ENCODE data around the gene SART1. TPM values are rescaled to one million over a fixed set of nuclear protein-coding genes. Genes with fewer than 3 reads are reported as not detected.
A peak's percentile ranks its signal among the peaks of the same experiment; 100 is the strongest.

SART1 gene
- polyA plus RNA-seq, 6 donors from 2014 or later: 13.9 to 39.7 (median 18.3) TPM

- peak overlapping the region in 1 of 6 donors; percentile 80 for H3K27ac Mint-ChIP-seq
- no peak for DNase-seq
These were observed 17.1 kb downstream of the SART1 start for GRCh38 chr11:65978391-65979238.

GRCh38 chr11:65979261-65979759, 17.8 kb downstream of the SART1 start:
- H3K9me3 Mint-ChIP-seq: no peaks in the 10 kb centered on the region
- DNase-seq: no peak
- H3K27me3 Mint-ChIP-seq: no peaks in the 10 kb centered on the region
- H3K36me3 Mint-ChIP-seq: peaks cover 0 to 11% of the 10 kb centered on the region in 2 donors
- H3K27ac Mint-ChIP-seq: peak overlapping the region in 2 of 6 donors; percentile 23 to 42
- ATAC-seq (ENCODE audit: low read depth in 2 of 2): no peak
- H3K4me1 Mint-ChIP-seq: peaks cover 0 to 16% (median 13%) of the 10 kb centered on the region in 3 donors
- no peak overlapping the region for H3K4me3 Mint-ChIP-seq

More at GRCh38 chr11:65978391-65979238, 17.1 kb downstream of the SART1 start:
- no peaks in the 10 kb centered on the region for H3K9me3 Mint-ChIP-seq
- no peaks in the 10 kb centered on the region for H3K27me3 Mint-ChIP-seq
- H3K4me1 Mint-ChIP-seq: peaks cover 0 to 16% (median 13%) of the 10 kb centered on the region in 3 donors
- H3K36me3 Mint-ChIP-seq: peaks cover 2 to 11% of the 10 kb centered on the region in 2 donors
- H3K4me3 Mint-ChIP-seq: peak overlapping the region in 1 of 8 donors; percentile 42
- ATAC-seq (ENCODE audit: low read depth in 2 of 2): no peak

GRCh38 chr11:65981101-65981740, 19.7 kb downstream of the SART1 start:
- no peaks in the 10 kb centered on the region for H3K9me3 Mint-ChIP-seq
- H3K36me3 Mint-ChIP-seq: peaks cover 0 to under 1% of the 10 kb centered on the region in 2 donors
- H3K27me3 Mint-ChIP-seq: no peaks in the 10 kb centered on the region
- ATAC-seq (ENCODE audit: low read depth in 2 of 2): peak in 1 of 2 donors; percentile 22
- no peak for DNase-seq
- peak overlapping the region in 1 of 6 donors; percentile 36 for H3K27ac Mint-ChIP-seq
- H3K4me1 Mint-ChIP-seq: peaks cover 0 to 7% (median 5%) of the 10 kb centered on the region in 3 donors
- H3K4me3 Mint-ChIP-seq: no peak overlapping the region

GRCh38 chr11:65981972-65982823, 20.7 kb downstream of the SART1 start:
- no peaks in the 10 kb centered on the region for H3K9me3 Mint-ChIP-seq

GRCh38 chr11:65982824-65983588, 21.5 kb downstream of the SART1 start:
- Mint-ChIP-seq H3K4me1 (peaks cover 0 to 2% (median 2%) of the 10 kb centered on the region in 3 donors), H3K27ac (peak overlapping the region in 1 of 6 donors; percentile 81), H3K27me3 (no peaks in the 10 kb centered on the region), H3K9me3 (no peaks in the 10 kb centered on the region), H3K4me3 (no peak overlapping the region), H3K36me3 (no peaks in the 10 kb centered on the region)
- ATAC-seq (ENCODE audit: low read depth in 2 of 2) (no peak), DNase-seq (no peak)

More at GRCh38 chr11:65981972-65982823, 20.7 kb downstream of the SART1 start:
- ATAC-seq (ENCODE audit: low read depth in 2 of 2) (no peak), DNase-seq (no peak)
- Mint-ChIP-seq H3K4me1 (peaks cover 0 to 4% (median 1%) of the 10 kb centered on the region in 3 donors), H3K4me3 (no peak overlapping the region), H3K36me3 (no peaks in the 10 kb centered on the region), H3K27me3 (no peaks in the 10 kb centered on the region), H3K27ac (no peak overlapping the region)

GRCh38 chr11:65983589-65983987, 22.1 kb downstream of the SART1 start:
- Mint-ChIP-seq H3K27ac (no peak overlapping the region), H3K27me3 (no peaks in the 10 kb centered on the region), H3K4me3 (no peak overlapping the region), H3K36me3 (no peaks in the 10 kb centered on the region), H3K4me1 (peaks cover 0 to 4% (median 3%) of the 10 kb centered on the region in 3 donors), H3K9me3 (no peaks in the 10 kb centered on the region)
- no peak for DNase-seq
- ATAC-seq (ENCODE audit: low read depth in 2 of 2): no peak

GRCh38 chr11:65987336-65987735, 25.8 kb downstream of the SART1 start:
- Mint-ChIP-seq H3K27me3 (no peaks in the 10 kb centered on the region), H3K27ac (peak overlapping the region in 1 of 6 donors; percentile 33), H3K36me3 (no peaks in the 10 kb centered on the region), H3K9me3 (no peaks in the 10 kb centered on the region), H3K4me3 (no peak overlapping the region), H3K4me1 (peaks cover 7 to 14% (median 11%) of the 10 kb centered on the region in 3 donors)
- ATAC-seq (ENCODE audit: low read depth in 2 of 2) (no peak), DNase-seq (no peak)

- Mint-ChIP-seq H3K4me1 (peaks cover 7 to 14% (median 11%) of the 10 kb centered on the region in 3 donors), H3K27me3 (no peaks in the 10 kb centered on the region), H3K9me3 (no peaks in the 10 kb centered on the region), H3K27ac (peak overlapping the region; percentile 59 to 92 (median 86)), H3K4me3 (peak overlapping the region in 1 of 8 donors; percentile 2), H3K36me3 (no peaks in the 10 kb centered on the region)
- peak; percentile 96 for ATAC-seq (ENCODE audit: low read depth in 2 of 2)
- peak; percentile 92 for DNase-seq
These were observed 27.5 kb downstream of the SART1 start for GRCh38 chr11:65988791-65989592.

- ATAC-seq (ENCODE audit: low read depth in 2 of 2) (no peak), DNase-seq (no peak)
- Mint-ChIP-seq H3K9me3 (no peaks in the 10 kb centered on the region), H3K27ac (peak overlapping the region in 1 of 6 donors; percentile 86), H3K27me3 (no peaks in the 10 kb centered on the region), H3K36me3 (peaks cover 6 to 7% of the 10 kb centered on the region in 2 donors), H3K4me1 (peaks cover 7 to 17% (median 11%) of the 10 kb centered on the region in 3 donors), H3K4me3 (no peak overlapping the region)
These were observed 30.5 kb downstream of the SART1 start for GRCh38 chr11:65992056-65992455.

- peaks cover 24 to 30% (median 30%) of the 10 kb centered on the region in 3 donors for H3K4me1 Mint-ChIP-seq
- no peak for DNase-seq
- no peaks in the 10 kb centered on the region for H3K27me3 Mint-ChIP-seq
- no peaks in the 10 kb centered on the region for H3K9me3 Mint-ChIP-seq
- peak overlapping the region in 4 of 6 donors; percentile 25 to 82 (median 60) for H3K27ac Mint-ChIP-seq
- H3K36me3 Mint-ChIP-seq: peaks cover 17 to 23% of the 10 kb centered on the region in 2 donors
- ATAC-seq (ENCODE audit: low read depth in 2 of 2): no peak
- H3K4me3 Mint-ChIP-seq: peak overlapping the region in 1 of 8 donors; percentile 94
These were observed 35.8 kb downstream of the SART1 start for GRCh38 chr11:65997286-65997685.

GRCh38 chr11:66001942-66002647, 40.6 kb downstream of the SART1 start, which contains the start of the genes BANF1 and EIF1AD:
TSS of gene BANF1 (plus strand) at chr11:66002503. CDS start at chr11:66003251, 748 bp downstream.
TSS of gene EIF1AD (minus strand) at chr11:66002157. CDS start at chr11:66000389, 1,768 bp downstream.
- ATAC-seq (ENCODE audit: low read depth in 2 of 2): peak; percentile 70 to 76
- peak within 1 kb of the TSS; percentile 97 to 100 (median 99) for H3K27ac Mint-ChIP-seq
- H3K4me3 Mint-ChIP-seq: peak within 1 kb of the TSS; percentile 94 to 100 (median 99)
- H3K27me3 Mint-ChIP-seq: no peaks in the 10 kb centered on the region
- peaks cover 24 to 50% (median 42%) of the 10 kb centered on the region in 3 donors for H3K4me1 Mint-ChIP-seq
- no peaks in the 10 kb centered on the region for H3K9me3 Mint-ChIP-seq
- H3K36me3 Mint-ChIP-seq: peaks cover 11 to 16% of the 10 kb centered on the region in 2 donors
- DNase-seq: peak; percentile 94
